Activated CD8-positive, alpha-beta memory T cell treated with anti-CD3 and anti-CD28 coated beads, Interleukin-2, amount 50 U/mL, for 48 hours (primary cell): ENCODE data around the gene GUCA1A.
"Not testable (repeated sequence)": the region's sequence is repeated elsewhere in the genome, so short reads cannot be mapped to it uniquely, and the experiment has no call there.

Experiments
- DNase-seq: peaks from one replicate; pipeline ENCODE4 v3.0.0-alpha.2; 2020

Gene GUCA1A

DNA sequence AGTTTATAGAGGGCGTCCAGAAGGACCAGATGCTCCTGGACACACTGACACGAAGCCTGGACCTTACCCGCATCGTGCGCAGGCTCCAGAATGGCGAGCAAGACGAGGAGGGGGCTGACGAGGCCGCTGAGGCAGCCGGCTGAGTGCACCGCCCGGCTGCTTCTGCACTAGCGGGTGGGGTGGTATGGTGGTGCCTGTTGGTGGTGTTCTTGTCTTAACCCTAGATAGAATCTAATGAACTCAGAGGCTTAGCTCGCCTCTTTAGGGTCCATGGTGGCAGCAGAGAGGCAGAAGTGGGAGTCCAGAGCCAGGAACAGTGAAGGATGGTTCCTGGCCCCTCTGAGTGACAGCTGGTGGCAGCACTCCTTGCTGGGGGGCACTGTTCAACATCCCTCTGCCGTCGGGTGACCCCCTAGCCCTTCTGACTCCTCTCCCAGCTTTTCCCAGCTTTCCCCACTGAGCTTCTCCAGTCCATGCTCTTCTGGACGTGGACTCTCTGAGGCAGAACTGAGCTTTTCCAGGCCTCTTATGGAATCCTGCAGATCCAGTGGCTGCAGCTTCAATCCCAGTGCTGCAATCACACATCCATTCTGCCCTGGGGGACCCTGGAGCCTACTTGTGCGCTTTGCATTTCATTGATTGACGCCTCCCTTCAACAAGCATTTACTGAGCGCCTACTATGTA lies 6.2 kb downstream of the GUCA1A start:
- DNase-seq, result no peak

DNA sequence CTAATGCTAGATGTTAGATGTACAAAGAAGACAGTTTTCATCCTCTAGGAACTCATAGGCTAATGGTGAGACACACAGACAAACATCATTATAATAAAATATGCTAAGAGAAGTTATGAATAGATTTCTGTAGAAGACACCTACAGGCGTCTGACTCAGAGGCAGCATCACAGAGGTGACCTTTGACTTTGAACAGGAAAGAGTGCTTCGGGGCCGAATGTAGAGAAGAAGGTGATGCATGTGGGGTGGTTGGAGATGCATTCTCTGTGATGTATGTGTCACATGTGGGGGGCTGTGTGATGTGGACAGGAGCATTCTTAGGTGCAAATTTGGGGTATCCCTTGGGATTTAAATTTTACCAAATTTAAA lies 6.8 kb downstream of the GUCA1A start:
- no peak for DNase-seq

DNA sequence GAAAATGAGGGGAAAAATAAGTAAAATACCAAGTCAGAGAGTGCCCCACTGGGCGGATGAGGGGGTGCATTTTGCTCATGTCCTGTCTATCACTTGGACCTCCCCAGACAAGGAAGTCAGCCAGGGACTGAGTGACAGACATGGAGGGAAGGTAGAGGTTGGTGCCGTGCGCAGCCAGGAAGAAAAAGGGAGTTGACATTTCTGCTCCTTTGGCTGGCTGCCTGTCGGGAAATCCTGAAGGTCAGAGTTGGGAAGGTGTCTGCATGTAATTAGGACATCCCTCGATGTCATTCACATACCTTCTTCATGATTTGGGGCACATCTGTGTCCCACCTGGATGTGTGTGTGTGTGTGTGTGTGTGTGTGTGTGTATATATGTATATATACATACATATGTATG lies 8.9 kb downstream of the GUCA1A start:
- no peak for DNase-seq

DNA sequence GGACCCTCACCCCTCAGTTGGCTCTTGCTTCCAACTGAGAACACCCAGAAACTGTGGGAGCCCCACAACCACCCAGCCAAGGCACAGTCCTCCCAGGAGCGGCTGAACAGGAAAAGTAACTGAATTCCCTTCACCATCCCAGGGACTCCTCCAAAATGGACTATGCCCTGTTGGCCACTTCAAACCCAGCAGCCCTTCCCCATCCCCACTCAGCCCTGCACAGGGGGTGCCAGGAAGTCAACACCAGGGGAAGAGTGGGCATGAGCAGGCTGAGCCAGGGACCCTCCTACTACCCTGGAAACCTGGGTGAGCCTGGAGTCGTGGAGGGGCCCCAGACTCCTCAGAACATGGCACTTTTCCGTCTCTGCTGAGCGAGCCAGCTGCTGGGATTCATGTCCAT lies 11.3 kb downstream of the GUCA1A start:
- no peak for DNase-seq

DNA sequence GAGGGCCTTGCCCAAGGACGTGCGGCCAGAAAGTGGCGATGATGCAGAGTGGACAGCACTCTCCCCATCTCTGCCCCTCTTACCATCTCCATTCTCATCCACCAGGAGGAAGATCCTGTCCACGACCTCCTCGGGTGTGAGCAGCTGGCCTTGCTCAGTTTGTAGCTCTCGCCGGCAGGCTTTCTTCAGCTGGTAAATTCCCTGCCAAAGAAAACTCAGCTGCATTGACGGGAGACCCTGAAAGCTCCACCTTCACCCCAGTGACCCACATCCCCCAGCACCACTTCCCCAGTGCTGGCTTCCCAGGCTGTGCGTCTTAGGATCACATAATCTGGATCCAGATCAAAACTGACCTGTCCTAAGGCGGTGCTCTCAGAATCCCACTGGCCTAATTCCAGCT lies 12.4 kb downstream of the GUCA1A start:
- no peak for DNase-seq

DNA sequence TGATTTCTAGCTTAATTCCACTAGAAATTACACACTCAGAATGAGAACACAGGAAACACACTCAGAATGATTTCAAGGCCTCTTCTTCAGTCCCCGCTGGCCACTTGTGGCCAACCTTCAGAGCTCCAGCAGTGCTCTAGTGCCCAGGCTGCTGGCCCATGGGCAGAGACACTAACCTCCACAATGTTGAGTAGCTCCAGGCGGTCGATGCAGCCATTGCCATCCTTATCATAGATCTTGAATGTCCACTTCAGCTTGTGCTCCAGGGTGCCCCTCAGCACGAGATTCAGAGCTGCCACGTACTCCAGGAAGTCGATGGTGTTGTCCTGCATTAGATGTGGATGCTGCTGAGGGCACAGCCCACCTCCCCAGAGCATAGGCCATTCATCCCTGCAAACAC lies 15.2 kb downstream of the GUCA1A start:
- DNase-seq, result no peak

DNA sequence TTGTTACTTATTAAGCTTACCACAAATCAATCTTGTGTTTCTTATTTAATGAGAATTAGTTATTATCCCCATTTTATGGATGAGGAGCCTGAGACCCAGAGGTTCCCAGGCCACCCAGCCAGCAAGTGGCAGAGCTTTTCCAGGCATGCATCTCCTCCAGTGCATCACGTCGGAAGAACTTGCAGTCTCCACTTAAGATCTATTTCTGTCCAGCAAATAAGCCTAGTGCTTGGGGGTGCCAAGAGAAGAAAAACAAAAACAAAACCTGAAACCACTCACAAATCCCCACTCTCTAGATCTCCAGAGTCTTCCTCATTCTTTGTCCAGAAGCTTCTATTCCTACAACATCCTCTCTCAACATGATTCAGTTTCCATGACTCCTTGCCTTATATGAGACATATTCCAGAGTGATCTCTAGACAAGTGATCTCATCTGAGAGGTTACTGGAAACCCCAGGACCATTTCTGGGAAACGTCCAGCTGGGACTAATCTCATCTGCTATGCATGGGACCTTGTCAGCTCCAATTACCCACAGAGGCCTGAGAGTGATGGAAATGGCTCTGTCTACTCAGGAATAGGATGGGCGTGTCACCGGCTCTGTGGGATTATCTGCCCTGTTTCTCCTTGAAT lies 17.5 kb downstream of the GUCA1A start:
- no peak for DNase-seq

DNA sequence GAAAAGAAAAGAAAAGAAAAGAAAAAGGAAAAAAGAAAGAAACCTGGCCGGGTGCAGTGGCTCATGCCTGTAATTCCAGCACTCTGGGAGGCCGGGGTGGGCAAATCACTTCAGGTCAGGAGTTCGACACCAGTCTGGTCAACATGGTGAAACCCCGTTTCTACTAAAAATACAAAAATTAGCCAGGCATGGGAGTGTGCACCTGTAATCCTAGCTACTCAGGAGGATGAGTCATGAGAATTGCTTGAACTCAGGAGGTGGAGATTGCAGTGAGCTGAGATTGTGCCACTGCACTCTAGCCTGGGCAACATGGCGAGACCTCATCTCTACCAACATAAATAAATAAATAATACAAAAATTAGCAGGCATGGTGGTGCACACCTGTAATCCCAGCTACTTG lies 19.2 kb downstream of the GUCA1A start:
- DNase-seq, result not testable (repeated sequence)

DNA sequence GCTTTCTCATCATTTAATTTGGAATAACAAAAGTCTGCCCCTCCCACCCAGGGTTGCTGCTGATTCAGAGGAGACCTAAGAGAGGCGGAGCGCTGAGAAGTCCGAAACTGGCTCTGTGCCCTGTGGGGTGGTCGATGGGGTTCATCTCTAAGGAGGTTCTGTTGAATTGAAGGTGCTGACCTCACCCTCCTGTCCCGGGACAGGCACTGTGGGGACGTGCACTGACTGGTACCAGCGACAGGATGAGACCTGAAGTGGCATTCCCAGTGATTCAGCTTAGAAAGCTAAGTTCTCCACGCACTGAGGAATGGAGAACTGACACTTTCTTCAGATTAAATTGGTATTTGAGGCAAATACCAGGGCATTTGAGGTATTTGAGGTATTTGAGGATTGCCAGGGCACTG lies 20.3 kb downstream of the GUCA1A start:
- no peak for DNase-seq

DNA sequence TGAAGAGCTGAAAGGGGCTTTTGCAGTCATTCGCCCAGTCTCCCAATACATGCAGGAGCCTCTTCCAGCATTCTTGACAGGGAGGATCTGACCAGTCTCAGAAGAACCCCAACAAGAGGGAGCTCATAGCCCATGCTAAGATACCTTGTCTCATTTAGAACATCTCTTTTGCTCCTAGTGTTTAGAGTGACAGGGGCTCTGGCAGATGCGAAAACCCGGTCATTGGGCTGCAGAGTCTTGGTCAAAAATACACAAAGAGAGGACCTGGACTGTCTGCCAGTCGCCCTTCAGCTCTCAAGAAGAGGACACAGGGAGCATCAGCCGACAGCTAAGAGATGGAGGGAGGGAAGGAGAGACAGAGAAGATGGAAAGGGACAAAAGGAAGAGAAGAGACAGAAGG lies 20.9 kb downstream of the GUCA1A start:
- no peak for DNase-seq

DNA sequence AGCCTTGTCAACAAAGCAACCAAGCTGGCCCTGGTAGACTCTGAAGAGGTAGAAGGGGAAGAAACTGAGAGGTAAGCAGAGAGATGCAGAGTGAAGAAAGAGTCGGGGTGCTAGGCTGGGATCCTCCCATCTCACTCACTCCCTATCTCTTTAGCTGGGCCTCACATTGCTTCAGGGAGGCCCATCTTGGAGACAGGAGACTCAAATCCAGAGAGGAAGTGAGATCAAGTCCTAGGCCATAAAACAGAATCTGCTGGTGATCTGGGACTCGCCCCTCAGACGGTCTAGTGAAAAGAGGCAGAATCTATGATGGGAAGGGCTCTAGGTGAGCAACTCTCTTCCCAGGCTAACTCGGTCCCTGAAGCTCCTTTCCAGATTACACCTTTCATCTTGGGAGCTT lies 22.3 kb downstream of the GUCA1A start:
- DNase-seq, result no peak

DNA sequence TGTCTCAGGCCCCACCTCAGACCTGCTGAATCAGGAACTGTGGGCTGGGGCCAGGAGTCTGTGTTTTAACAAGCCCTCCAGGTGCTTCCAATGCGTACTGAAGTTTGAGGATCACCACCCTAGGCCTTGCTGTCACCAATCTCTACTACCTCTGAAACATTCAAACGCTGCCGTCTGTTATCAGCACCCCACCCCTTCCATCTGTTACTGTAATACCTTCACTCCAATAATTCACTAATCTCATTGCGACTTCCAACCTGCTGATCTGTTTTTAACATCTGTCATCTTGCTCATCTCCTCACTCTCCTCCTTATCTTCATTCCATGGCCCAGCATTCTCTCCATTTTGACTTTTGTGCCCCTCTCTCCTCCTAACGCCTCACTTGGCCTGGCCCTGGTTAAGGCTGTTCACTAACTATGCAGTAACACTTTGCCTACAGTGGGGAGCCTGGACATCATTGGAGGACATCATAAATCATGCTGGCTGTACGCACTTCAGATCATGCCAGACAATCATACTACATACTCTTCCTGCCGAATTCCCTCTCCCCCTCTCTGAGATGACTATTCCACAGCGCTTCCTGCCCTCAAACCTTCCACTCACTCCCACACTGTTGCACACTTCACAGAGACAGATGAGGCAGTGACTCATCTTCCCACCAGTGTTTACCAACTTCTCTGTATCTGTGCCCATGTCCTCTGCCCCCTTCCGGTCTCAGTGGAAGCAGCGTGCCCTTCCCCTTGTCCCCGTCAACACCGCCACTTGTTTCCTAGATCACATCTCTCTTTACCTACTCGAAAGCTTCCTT lies 24.6 kb downstream of the GUCA1A start:
- DNase-seq, result no peak

DNA sequence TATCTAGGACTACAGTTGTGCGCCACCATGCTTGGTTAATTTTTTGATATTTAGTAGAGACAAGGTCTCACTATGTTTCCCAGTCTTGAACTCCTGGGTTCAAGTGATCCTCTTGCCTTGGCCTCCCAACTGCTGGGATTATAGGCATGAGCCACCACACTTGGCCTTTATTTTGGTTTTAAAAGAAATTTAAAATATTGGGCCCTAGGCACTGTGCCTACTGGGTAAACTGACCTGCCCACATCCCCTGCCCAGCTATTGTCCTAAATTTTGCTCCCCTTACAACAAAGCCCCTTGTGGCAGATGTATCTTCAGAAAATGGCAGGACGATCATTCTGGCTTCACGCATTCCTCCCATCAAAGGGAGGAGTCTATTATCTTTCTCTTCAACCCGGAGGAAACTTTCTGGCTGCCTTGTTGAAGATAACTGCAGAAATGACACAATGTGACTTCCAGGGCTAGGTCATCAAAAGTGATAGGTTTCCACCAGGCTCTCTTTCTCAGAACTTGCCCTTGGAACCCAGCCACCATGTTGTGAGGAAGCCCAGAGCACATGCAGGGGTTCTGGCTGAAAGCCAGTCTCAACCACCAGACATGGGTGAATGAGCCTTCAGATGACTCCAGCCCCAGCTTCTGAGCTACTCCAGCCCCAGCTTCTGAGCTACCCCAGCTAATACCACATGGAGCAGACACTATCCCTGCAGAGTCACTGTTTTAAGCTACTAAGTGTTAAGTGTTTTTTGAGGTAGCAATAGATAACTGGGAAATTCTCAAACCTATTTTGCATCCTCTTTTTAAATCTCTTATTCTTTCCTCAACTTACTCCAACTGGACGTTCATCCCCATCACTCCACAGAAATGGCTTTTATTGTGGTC lies 26.2 kb downstream of the GUCA1A start:
- no peak for DNase-seq

DNA sequence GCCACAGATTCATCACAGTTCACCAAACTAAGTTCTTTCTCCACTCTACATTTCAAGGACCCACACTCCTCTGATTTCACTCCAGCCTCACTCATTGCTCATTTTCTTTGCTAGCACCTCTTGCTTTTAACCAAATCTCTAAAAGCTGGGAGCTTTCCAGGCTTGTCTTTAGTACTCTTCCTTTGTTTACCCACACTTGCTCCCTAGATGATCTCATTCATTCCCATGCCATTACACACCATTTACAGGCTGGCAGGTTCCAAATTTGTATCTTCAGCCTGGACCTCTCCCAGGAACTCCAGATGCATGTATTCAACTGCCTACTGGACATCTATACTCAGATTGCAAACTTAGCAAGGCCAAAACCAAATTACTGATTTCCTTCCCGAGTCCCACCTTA lies 26.9 kb downstream of the GUCA1A start:
- DNase-seq, result no peak

DNA sequence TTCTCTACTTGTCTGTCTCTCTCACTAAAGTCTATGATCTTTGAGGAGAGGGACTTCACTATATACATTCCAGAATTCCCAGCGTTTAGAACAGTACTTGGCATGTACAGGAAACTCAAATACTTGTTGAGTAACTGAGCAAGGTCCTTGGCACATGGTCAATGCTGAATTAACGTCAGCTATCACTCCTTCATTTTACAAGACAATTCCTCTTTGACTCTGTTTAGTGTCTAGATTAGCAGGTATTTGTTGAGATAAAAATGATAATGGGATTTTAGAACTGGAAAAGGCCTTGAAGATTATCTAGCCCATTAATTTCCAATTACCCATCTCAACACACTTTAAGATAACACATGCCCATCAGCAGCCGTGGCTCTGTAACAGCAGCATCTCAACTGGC lies 28.2 kb downstream of the GUCA1A start:
- no peak for DNase-seq

DNA sequence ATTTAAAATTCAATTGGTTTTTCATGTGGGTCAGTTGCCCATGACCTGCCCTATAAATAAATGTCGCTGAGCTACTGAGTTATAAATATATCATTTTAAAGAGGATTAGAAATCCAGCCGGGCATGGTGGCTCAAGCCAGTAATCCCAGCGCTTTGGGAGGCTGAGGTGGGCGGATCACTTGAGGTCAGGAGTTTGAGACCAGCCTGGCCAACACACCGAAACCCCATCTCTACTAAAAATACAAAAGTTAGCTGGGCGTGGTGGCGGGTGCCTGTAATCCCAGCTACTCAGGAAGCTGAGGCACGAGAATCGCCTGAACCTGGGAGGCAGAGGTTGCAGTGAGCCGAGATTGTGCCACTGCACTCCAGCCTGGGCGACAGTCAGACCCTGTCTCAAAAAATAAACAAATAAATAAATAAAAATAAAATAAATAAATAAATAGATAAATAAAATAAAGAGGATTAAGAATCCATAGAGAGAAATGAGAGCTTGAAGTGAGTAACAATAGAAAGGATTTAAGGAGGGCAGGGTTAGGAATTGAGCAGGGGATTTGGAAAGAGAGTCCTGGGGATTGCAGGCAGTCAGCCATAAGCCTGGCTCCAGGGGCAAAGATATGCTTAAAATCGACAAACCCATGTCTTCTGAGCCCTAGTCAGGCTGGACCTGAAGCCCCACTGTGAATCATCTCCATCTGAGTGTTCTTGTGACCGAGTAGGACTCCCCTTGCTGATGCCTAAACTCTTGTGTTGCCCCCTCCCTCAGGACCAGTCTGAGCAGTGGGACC lies 29.2 kb downstream of the GUCA1A start:
- not testable (repeated sequence) for DNase-seq

DNA sequence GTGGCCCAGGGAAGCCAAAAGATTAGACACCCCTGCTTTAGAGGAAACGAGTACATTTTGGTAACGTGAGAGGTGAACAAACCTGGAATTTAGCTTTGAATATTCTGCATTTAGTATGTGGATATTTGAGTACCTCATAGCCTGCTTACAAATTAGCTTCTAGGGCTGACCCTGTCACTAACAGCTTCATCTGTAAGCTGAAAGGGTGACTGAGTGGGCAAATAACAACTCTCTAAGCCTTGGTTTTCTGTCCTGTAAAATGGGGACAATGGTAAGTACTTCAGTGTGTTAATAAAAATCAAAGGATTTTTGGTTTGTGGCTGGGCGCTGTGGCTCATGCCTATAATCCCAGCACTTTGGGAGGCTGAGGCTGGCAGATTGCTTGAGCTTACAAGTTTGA lies 30.0 kb downstream of the GUCA1A start:
- DNase-seq, result no peak

DNA sequence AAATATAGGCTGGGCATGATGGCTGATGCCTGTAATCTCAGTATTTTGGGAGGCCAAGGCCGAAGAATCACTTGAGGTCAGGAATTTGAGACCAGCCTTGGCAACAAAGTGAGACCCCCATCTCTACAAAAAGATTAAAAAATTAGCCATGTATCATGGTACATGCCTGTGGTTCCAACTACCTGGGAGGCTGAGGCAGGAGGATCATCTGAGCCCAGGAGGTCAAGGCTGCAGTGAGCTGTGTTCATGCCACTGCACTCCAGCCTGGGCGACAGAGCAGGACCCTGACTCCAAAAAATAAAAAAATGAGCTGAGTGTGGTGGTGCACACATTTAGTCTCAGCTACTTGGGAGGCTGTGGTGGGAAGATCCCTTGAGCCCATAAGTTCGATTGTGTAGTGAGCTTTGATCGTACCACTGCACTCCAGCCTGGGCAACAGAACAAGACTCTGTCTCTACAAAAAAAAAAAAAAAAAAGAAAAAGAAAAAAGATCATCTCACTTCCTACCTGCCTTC lies 31.7 kb downstream of the GUCA1A start:
- no peak for DNase-seq

DNA sequence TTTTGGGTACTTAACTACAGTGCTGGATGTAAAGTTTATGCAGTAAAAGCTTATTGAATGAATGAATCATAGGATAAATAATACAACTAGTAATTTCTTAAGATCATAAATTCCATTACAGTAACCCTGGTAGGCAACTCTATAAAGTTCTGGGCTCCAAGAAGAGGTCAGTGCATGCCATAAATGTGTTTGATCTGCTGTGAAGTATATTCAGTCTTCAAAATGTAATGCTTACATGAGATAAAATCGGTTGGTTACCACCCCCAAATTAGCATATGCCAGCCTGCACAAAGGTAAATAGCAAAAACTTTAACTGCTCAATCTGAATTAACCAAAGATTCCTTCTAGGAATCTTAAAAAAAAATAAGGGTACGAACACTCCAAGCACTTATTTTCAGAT lies 34.4 kb downstream of the GUCA1A start:
- not testable (repeated sequence) for DNase-seq

DNA sequence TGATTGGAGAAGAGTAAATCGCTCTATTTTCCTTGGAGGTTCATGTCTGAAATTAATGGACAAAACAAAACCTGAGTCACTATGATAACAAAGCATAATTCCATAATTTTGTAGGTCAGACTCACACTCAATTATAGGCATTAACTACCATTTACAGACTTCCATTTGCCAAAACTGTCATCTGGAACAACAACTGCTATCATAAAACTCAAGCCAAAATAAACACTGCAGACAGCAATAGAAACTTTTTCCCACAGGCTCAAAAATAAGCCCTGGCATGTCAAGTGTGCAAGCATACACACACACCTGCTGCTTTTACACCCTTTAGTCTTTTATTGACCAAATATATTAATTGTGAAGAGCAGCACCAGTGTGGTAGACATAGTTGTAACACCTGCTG lies 37.4 kb downstream of the GUCA1A start:
- no peak for DNase-seq

DNA sequence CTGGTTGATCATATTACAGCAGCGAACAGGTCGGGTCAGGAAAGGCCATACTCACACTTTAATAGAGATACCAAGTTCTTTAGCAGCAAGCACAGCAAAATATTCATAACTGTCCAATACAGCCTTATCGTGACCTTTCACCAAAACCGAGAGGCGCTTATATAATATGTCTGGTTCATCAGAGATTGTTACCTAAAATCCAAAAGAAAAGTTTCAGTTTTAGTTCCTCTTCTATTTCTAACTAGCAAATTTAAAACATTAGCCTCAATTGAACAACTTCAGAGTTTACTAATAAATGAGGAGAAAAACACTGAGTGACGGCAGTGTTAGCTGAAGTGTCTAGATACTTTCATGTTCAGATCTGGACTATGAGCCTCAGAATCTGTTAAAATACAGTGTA lies 38.6 kb downstream of the GUCA1A start:
- DNase-seq, result no peak

DNA sequence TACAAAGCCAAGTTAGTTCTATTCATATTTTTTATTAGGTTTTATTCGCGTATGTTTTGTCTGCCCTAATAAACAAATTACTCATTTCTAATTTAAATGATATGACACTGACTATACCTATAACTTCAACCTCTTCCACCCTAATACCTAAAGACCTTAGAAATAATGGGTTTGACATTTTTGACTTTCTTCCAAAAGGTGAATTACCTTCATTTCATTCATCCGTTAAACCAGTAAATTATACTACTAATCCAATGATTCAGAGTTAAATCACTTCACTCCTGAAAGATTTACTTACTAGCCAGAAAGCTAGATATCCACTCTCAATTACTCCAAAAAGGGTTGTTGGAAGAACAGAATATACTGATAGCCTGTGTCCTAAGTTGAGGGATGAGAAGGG lies 39.3 kb downstream of the GUCA1A start:
- DNase-seq, result no peak
